Astrocyte (in vitro differentiated cells and primary cell): ENCODE results near the gene TNNI3.

Experiments
- EZH2 ChIP-seq: IDR thresholded peaks from 2 replicates; pipeline ENCODE4 v1.6.1; 2012; ENCODE audit warnings: mild to moderate bottlenecking, low read length, inconsistent platforms; ENCODE audit not compliant: insufficient read depth
- TF ChIP-seq, protein P1 (sequence below): IDR thresholded peaks from 2 replicates; pipeline ENCODE4 v1.5.1; 2011; ENCODE audit warnings: low read depth, mild to moderate bottlenecking, inconsistent platforms, low read length, moderate library complexity; ENCODE audit not compliant: insufficient read depth

DNA sequence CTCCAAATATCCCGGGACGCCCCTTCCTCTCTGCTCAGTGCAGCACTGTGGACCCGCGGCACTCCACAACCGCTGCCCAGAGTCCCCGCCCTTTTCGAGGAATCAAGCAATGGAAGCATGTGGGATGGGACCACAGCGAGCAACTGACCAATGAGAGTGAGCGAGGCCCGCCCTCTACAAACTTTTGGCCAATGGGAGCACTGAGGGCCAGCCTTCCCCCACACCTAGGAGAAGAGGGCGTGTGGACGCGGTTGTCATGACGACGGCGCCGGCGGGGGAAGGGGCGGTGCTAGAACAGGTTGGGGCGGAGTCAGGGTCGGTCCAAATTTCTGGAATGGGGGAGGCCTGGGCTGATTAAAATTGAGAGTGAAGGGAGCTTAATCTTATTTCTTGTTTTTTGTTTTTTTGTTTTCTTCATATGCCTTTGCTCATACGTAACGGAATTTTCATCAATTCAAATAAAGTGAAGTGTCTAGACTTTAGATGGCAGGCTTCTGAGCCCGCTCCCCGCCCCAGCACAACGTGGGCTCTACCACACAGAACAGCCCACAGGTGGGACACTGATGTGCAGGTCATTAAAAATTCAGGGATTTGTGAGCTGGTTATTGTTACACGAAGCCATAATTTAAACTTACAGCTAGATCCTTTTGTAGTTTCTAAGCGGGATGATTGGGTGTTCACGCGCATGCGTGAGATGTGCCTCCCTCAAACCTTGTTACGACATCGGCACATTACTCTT lies 9.2 kb upstream of the TNNI3 start, which contains the start of gene DNAAF3:
- TF ChIP-seq, protein P1, sequence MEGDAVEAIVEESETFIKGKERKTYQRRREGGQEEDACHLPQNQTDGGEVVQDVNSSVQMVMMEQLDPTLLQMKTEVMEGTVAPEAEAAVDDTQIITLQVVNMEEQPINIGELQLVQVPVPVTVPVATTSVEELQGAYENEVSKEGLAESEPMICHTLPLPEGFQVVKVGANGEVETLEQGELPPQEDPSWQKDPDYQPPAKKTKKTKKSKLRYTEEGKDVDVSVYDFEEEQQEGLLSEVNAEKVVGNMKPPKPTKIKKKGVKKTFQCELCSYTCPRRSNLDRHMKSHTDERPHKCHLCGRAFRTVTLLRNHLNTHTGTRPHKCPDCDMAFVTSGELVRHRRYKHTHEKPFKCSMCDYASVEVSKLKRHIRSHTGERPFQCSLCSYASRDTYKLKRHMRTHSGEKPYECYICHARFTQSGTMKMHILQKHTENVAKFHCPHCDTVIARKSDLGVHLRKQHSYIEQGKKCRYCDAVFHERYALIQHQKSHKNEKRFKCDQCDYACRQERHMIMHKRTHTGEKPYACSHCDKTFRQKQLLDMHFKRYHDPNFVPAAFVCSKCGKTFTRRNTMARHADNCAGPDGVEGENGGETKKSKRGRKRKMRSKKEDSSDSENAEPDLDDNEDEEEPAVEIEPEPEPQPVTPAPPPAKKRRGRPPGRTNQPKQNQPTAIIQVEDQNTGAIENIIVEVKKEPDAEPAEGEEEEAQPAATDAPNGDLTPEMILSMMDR: no peak
- TF ChIP-seq EZH2: no peak
